GM12875 (cell line): ENCODE results near the gene ACADS.

ENCODE experiments used
- H3K4me3 ChIP-seq: one replicate; pipeline ENCODE4 v1.5.1; 2011; ENCODE audit warnings: low read depth, low read length, control low read depth
- CTCF ChIP-seq: IDR thresholded peaks from 2 replicates; pipeline ENCODE4 v1.5.1; 2011; ENCODE audit warnings: low read depth, mild to moderate bottlenecking, control low read depth, inconsistent platforms, low read length, moderate library complexity, borderline replicate concordance; ENCODE audit not compliant: insufficient read depth

ACADS gene

GRCh38 chr12:120686151-120686689 lies 39.4 kb upstream of the ACADS start:
- TF ChIP-seq CTCF = no peak
- peak overlapping the region; percentile 87 for H3K4me3 ChIP-seq

GRCh38 chr12:120686690-120687577 lies 38.7 kb upstream of the ACADS start, which contains the start of gene MLEC:
MLEC (plus strand) TSS chr12:120687149; CDS start chr12:120687297, 148 bp downstream.
- peak within 1 kb of the TSS; percentile 87 for H3K4me3 ChIP-seq
- TF ChIP-seq CTCF = peak; percentile 45

- peak overlapping the region; percentile 87 for H3K4me3 ChIP-seq
- TF ChIP-seq CTCF = no peak
These were observed 37.9 kb upstream of the ACADS start for GRCh38 chr12:120687578-120688289.

GRCh38 chr12:120688527-120689071 lies 37.0 kb upstream of the ACADS start:
- TF ChIP-seq CTCF = no peak
- H3K4me3 ChIP-seq = peak overlapping the region; percentile 87

- H3K4me3 ChIP-seq = no peak overlapping the region
- no peak for TF ChIP-seq CTCF
These were observed 36.1 kb upstream of the ACADS start for GRCh38 chr12:120689397-120690082.

- no peak for TF ChIP-seq CTCF
- H3K4me3 ChIP-seq = no peak overlapping the region
These were observed 35.6 kb upstream of the ACADS start for GRCh38 chr12:120690083-120690450.
